Measurements from ENCODE around the gene TRABD2B. TPM values are rescaled to one million over a fixed set of nuclear protein-coding genes. Genes with fewer than 3 reads are reported as not detected.

TRABD2B gene
- total and polyA plus RNA-seq, 2 of the 13 experiments (the other 11 are each of a cell fraction or from before 2014, with no cell fraction given) = 0.04 TPM; not detected in 1

GRCh38 chr1:47875831-47876586 is 121.2 kb downstream of the TRABD2B start (continued):
- TF ChIP-seq ZNF687 (CRISPR knock-in tag; IDR thresholded peaks at IDR 0.05) (no peak), MEIS2 (CRISPR knock-in tag; IDR thresholded peaks at IDR 0.05) (no peak), GRHL1 (CRISPR knock-in tag; conservative IDR thresholded peaks at IDR 0.05) (no peak), NBN (conservative IDR thresholded peaks at IDR 0.05) (no peak), ZNF44 (CRISPR knock-in tag; IDR thresholded peaks at IDR 0.05) (no peak), KDM5B (CRISPR knock-in tag; IDR thresholded peaks at IDR 0.05; ENCODE audit: borderline replicate concordance) (no peak), ZNF644 (CRISPR knock-in tag; IDR thresholded peaks at IDR 0.05; ENCODE audit: low read depth) (peak; percentile 17; the same call in 1 of the 2 replicates), ZNF30 (CRISPR knock-in tag; IDR thresholded peaks at IDR 0.05) (no peak), FOXP4 (CRISPR knock-in tag; IDR thresholded peaks at IDR 0.05) (no peak), CBX5 (CRISPR knock-in tag; IDR thresholded peaks at IDR 0.05; ENCODE audit: borderline replicate concordance) (no peak), ATRX (CRISPR knock-in tag; IDR thresholded peaks at IDR 0.05; ENCODE audit: borderline replicate concordance) (no peak), ADNP (CRISPR knock-in tag; IDR thresholded peaks at IDR 0.05) (no peak), PRDM10 (CRISPR knock-in tag; IDR thresholded peaks at IDR 0.05; ENCODE audit: low read depth) (no peak), ZNF639 (CRISPR knock-in tag; conservative IDR thresholded peaks at IDR 0.05) (no peak)
